Hepatic stellate cell (primary cell): ENCODE results near the gene EFCAB9.
"Not testable (repeated sequence)": the region's sequence is repeated elsewhere in the genome, so short reads cannot be mapped to it uniquely, and the experiment has no call there.

ENCODE experiments used
- DNase-seq: peaks from one replicate; pipeline ENCODE4 v3.0.0; 2011; ENCODE audit warnings: low spot score

EFCAB9 gene

DNA sequence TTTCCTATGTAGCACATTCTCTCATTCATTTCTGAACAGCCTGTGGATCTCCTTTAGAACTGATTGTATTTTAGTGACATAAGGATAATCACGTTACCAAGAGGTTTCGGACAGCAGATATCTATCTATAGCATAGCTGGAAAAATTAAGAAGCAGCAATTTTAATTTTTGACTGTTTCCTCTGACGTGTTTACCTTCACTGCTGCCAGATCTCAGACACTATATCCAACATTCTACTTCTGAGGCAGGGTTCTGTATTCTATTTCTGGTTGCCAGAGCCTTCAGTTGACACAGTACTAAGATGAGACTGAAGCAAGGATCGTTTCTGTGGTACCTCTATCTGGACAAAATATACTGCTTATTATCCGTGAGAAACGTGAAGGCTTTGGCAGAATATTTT is at the start of gene EFCAB9:
EFCAB9 (plus strand) TSS at position 301 of the 400 bp plus-strand sequence; CDS start at position 302, 1 bp downstream.
- no peak for DNase-seq

DNA sequence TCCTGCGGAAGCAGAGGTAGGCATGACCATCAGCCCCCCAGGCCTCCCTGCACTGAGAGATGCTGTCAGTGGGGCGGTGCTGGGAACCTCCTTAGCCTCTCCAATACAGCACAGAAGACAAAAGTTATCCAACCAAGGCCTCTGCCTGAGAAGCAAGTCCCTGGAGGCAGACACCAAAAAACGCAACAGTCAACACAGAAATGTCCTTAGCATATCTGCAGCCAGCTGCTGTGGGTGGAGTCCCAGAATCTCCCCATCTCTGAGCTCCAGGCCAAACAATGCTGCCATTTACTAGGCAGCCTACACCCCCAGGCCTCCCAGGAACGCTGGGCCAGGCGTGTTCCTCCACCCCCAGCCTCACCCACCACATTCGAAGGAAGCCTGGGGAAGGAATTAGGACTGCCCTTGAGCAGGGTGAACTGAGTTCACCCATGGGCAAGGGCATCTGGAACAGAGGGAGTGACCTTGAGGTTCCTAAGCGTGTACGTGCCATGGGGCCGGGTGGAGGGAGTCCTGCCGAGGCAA is 49.6 kb upstream of the EFCAB9 start:
- DNase-seq, result peak; percentile 34

DNA sequence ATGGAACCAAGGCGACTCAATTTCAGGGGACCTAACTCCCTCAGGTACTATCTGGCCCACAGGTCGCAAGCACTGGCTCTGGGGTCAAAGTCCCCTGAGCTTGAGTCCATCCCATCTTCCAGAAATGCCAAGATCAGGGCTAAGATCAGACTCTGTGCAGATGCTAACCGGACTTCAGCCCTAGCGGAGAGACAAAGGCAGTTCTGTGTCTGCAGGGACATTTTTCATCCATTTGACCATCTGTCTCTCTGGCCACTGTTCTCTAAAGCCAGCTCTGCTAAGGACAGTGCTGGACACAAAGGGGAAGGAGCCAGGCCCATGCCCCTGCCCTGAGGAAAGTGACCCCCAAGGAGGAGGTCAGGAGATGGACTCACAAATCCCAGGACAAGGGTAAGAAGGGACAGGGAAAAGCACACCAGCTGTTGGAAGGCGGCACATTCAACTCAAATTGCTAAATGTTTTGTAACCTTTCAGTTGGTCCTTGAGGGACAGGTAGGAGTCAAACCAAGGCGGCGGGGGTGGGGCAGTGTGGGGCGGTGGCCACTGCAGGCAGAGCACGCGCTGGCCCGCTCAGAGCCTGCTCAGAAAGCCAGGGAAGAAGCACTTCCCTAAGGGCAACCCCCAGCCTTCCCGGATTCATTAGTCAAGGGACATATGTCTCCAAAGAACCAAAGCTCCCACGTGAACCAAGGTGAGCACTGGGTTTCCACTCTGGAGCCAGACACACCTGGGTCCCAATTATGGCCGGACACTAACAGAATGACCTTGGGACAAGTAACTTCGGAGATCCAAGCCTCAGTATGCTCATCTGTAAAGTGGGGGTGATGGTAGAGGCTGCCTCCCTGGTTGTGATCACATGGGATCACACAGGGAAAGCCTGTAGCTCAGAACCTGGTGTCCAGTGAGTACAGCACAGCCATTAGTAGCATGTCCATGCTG is 48.8 kb upstream of the EFCAB9 start:
- DNase-seq, result no peak

GRCh38 chr5:172145870-172146747 is 47.9 kb upstream of the EFCAB9 start:
- no peak for DNase-seq

DNA sequence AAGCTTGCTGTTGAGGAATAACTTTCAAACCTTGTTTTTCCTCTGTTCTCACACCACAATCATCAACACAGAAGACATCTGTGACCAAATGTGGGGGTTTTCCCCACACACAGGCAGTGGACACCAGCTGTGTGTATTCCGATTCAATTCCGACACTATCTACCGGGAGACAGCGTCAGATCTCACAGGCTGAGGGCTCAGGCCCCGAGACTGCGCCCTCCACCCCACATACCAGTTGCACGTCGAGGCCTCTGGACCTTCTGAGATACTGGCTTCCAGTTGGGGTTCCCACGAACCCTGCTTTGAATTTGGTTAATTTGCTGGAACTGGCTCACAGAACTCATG is 47.3 kb upstream of the EFCAB9 start:
- no peak for DNase-seq

GRCh38 chr5:172147857-172148256 is 46.1 kb upstream of the EFCAB9 start:
- no peak for DNase-seq

DNA sequence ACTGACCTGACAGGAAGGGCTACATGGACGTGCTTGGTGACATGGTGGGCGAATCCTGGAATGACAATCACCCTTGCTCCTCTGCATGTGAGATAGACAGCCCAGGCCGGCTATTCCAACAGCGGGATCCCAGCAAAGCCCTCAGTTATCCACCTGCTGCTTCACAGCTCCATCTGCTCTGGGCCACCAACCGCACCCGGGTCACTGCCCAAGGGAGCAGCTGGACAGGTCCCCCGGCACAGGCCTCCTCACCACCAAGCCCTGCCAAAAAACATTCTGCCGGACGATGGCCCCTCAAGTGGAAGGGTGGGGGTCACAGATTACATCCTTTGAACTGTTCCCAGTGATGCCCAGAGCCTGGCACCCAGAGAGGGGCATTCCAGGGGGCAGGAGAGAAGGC is 45.6 kb upstream of the EFCAB9 start:
- DNase-seq, result no peak

GRCh38 chr5:172149073-172149472 is 44.9 kb upstream of the EFCAB9 start:
- peak; percentile 88 for DNase-seq

DNA sequence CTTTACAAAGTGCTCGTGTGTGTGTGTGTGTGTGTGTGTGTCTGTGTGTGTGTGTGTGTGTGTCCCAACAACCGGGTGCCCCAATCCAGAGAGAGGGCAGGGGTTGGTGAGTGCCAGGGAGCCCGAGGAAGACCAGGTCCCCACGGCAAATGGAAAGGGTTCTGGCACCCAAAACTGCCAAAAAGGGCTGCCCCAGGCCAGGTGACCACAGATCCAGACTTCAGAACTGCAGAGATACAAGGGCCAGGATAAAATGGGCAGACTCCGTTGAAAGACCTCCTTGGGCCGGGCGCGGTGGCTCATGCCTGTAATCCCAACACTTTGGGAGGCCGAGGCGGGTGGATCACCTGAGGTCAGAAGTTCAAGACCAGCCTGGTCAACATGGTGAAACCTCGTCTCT is 44.5 kb upstream of the EFCAB9 start:
- not testable (repeated sequence) for DNase-seq

- peak; percentile 36 for DNase-seq
These were observed 43.2 kb upstream of the EFCAB9 start for GRCh38 chr5:172150514-172151425.

DNA sequence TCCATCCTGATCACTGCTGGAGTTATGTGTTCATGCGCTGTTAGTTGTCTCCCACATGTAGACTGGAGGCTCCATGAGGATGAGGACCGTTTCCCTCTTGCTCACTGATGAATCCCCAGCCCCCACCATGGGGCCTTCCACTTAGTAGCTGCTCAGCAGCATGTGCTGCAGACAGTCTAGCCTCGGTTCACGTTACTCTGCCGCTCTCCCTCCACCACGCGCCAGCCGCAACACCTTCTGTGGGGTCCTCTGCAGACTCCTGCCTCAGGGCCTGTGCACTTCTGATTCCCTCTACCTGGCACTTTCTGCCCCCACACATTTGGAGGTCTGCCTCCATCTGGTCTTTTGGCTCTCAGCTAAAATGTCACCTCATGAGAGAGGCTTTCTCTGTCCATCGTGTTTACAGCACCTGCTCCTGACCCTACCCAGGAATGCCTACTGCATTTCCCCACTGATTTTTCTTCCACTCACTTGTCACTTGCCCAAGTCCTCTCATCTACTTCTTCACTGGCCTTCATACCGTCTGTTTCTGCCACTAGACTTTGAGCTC is 42.2 kb upstream of the EFCAB9 start:
- no peak for DNase-seq

GRCh38 chr5:172153695-172154094 is 40.3 kb upstream of the EFCAB9 start:
- no peak for DNase-seq

DNA sequence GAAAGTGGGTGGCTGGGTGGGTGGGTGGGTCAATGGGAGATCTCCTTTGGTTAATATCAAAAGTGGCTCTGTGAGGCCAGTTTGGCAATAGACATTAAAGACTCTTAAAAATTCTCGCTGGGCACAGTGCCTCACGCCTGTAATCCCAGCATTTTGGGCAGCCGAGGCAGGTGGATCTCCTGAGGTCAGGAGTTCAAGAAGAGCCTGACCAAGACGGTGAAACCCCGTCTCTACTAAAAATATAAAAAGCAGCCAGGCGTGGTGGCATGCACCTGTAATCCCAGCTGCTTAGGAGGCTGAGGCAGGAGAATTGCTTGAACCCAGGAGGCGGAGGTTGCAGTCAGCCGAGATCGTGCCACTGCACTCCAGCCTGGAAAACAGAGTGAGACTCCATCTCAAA is 38.9 kb upstream of the EFCAB9 start:
- not testable (repeated sequence) for DNase-seq

DNA sequence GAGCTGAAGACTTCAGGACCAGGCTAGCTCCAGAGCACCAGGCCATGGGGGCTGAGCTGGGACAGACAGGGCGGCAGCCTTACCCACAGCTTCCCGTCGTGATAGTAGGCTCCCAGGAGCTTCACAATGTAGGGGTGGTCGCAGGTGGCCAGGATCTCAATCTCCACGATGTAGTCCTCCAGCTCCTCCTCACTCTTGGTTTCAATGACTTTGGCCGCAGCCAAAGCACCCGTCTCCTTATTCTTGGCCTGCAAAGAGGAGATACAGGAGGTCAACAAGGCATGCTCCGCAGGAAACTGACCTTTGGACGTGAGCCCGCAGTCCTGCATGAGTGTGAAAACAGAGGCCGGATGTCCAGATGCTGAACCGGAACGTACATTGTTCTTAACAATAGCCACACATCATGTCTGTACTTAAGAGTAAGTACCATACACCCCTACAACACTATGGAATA is 37.4 kb upstream of the EFCAB9 start:
- no peak for DNase-seq

- DNase-seq, result no peak
These were observed 35.0 kb upstream of the EFCAB9 start for GRCh38 chr5:172159016-172159415.

DNA sequence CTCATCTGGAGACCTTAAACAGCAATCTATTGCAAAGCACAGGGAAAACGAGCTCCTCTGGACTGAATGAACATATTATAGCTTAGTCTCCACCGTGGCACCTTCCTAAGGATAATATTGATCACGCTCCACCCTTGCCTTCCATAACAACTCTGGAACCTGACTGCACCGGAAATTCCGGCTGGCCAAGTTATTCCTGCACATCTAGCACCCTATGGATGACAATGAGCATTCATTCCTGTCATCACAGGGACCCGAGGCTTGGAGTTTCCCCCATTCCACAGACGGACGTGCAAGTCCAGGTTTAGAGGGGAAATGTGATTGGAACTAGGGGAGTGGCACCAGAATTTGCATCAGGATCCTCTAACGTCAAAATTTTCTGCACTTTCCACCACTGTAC is 33.5 kb upstream of the EFCAB9 start:
- no peak for DNase-seq

DNA sequence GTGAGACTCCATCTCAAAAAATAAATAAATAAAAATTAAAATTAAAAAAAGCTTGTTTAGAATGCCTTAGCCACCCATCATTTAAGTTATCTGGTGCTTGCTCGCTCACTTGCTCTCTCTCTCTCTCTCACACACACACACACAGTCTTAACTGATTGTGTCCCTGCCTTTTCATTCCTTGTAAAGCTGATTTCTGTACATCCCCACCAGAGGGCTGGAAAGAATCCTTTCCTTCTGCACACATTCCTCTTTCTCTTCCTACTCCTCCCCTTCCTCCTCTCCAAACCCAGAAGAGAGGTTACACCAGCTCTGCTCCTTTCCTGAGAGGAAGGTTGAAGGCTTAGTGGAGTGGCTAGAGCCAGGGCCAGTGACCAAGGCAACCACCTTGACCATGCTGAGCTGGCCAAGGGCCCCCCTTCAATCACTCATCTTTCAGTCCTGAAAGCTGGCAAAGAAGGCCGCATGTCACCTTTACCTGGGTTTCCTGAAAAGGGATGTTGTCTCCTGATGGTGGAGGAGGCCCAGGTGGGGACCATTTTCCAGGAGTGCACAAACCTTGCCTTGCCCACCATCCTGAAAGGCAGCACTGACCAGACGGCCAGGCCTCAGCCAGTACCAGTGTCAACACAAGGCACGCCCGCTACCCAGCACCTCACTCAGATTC is 31.5 kb upstream of the EFCAB9 start:
- peak; percentile 57 for DNase-seq

- DNase-seq, result no peak
These were observed 31.0 kb upstream of the EFCAB9 start for GRCh38 chr5:172162987-172163343.

GRCh38 chr5:172163346-172163745 is 30.6 kb upstream of the EFCAB9 start:
- no peak for DNase-seq

DNA sequence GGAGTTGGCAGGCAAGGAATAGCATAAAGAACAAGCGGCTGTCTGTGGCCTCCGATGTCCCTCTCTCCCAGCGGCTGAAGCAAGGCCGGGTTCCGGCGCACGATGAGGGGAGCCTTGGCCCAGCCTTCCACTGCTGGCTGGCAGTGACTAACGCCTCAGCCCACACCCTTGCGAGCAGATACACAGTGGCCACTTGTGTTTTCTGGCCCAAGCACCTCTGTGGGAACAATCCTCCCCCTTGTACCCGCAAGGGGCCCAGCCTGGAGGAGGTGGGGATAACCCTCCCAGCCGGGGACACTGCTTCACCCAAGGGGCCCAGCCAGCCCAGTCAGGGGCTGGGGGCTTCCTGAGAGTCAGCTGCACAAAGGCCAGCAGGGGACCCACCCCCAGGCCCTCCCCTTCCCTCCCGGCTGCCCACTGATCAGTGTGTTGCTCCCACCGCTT is 29.2 kb upstream of the EFCAB9 start:
- DNase-seq, result no peak

DNA sequence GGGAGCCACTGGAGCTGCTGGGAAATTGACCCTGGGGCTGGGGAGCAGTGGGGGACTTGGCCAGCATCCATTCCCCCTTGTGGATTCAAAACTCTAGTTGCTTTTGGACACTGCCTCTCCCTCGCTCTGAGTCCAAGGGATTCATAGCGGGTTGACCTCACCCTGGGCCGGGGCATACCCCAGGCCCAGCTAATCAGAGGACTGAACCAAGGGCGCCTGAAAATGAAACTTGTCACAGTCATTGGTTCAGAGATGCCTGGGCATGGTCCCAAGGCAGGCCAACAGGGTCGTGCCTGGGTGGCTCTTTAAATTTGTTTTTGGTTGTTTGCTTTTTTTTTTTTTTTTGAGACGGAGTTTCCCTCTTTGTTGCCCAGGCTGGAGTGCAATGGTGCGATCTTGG is 28.5 kb upstream of the EFCAB9 start:
- DNase-seq, result no peak
